HG03460 (cell line): Measurements from ENCODE around the gene TEC.
"Not testable (repeated sequence)": the region's sequence is repeated elsewhere in the genome, so short reads cannot be mapped to it uniquely, and the experiment has no call there.

Experiments
- ATAC-seq: cut with Tn5 transposase; IDR thresholded peaks from one replicate; pipeline ENCODE4 v1.9.1; 2021; ENCODE audit not compliant: unreplicated experiment

Gene TEC

GRCh38 chr4:48268956-48269860, at the start of gene TEC:
Gene TEC (minus strand): TSS chr4:48269838. CDS start chr4:48228614, 41,224 bp downstream.
- ATAC-seq, result peak; percentile 21

- ATAC-seq, result peak; percentile 86
Observed at GRCh38 chr4:48315728-48316630, 46.3 kb upstream of the TEC start.

- ATAC-seq, result not testable (repeated sequence)
Observed at GRCh38 chr4:48314746-48315145, 45.1 kb upstream of the TEC start.

- ATAC-seq, result no peak
Observed at GRCh38 chr4:48311896-48312295, 42.3 kb upstream of the TEC start.

- ATAC-seq, result no peak
Observed at GRCh38 chr4:48308901-48309300, 39.3 kb upstream of the TEC start.

- peak; percentile 88 for ATAC-seq
Observed at GRCh38 chr4:48307528-48307927, 37.9 kb upstream of the TEC start.

GRCh38 chr4:48305508-48305907, 35.9 kb upstream of the TEC start:
- ATAC-seq, result no peak

- ATAC-seq, result no peak
Observed at GRCh38 chr4:48300004-48300403, 30.4 kb upstream of the TEC start.

GRCh38 chr4:48299560-48299959, 29.9 kb upstream of the TEC start:
- no peak for ATAC-seq

- ATAC-seq, result no peak
Observed at GRCh38 chr4:48297256-48297846, 27.7 kb upstream of the TEC start.

GRCh38 chr4:48296365-48296764, 26.7 kb upstream of the TEC start:
- ATAC-seq, result peak; percentile 89

- no peak for ATAC-seq
Observed at GRCh38 chr4:48295116-48295515, 25.5 kb upstream of the TEC start.

- ATAC-seq, result not testable (repeated sequence)
Observed at GRCh38 chr4:48292218-48292790, 22.7 kb upstream of the TEC start.

GRCh38 chr4:48290146-48290772, 20.6 kb upstream of the TEC start:
- ATAC-seq, result no peak

GRCh38 chr4:48286060-48286459, 16.4 kb upstream of the TEC start:
- not testable (repeated sequence) for ATAC-seq

- ATAC-seq, result not testable (repeated sequence)
Observed at GRCh38 chr4:48285640-48286039, 16.0 kb upstream of the TEC start.

- ATAC-seq, result no peak
Observed at GRCh38 chr4:48275686-48276085, 6.0 kb upstream of the TEC start.

GRCh38 chr4:48275247-48275646, 5.6 kb upstream of the TEC start:
- ATAC-seq, result no peak

GRCh38 chr4:48271626-48272025, 2.0 kb upstream of the TEC start:
- no peak for ATAC-seq

GRCh38 chr4:48270951-48271473, 1.4 kb upstream of the TEC start:
- no peak for ATAC-seq
